HG03521 (cell line): ENCODE measurements around the gene ADGRD1.
"Not testable (repeated sequence)": the region's sequence is repeated elsewhere in the genome, so short reads cannot be mapped to it uniquely, and the experiment has no call there.

Source experiments
- ATAC-seq: cut with Tn5 transposase; IDR thresholded peaks from one replicate; pipeline ENCODE4 v1.9.1; 2021; ENCODE audit warnings: mild to moderate bottlenecking, moderate library complexity; ENCODE audit not compliant: unreplicated experiment

The ADGRD1 gene

GRCh38 chr12:131067981-131068851 lies 114.5 kb downstream of the ADGRD1 start:
- no peak for ATAC-seq

DNA sequence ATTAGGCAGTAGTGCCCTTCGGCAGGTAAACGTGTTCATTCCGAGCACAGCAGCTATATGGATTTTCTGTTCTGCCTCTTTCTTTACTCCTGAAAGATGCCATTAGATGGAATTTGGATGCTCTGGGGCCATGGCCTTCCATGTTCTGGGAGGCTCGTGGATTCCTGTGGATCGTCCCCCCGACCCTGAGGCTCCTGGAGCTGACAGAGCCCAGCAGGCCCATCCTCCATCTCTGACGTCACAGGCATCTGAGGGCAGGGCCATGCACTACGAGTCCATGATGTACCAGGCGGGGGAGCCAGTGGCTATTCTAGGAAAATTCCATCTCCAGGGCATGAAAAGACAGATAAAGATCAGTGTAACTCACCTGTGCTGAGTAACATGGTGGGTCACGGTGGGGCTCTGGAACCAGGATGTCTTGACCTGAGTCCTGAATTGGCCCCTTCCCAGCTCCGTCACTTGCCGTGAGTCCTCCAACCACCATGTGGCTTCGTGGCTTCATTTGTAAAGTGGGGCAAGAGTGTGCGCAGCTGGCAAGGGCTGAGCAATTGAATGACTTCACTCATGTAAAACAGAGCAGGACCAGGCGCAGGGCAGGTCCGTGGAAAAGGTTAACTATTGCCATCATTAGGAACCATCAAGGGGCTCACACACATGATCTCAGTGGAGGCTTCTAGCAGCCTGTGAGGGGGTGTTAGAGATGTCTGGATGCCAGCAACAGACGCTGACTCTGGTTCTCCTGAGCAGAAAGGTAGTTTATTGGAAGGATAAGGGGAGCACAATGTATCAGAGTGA lies 115.4 kb downstream of the ADGRD1 start:
- ATAC-seq = not testable (repeated sequence)

DNA sequence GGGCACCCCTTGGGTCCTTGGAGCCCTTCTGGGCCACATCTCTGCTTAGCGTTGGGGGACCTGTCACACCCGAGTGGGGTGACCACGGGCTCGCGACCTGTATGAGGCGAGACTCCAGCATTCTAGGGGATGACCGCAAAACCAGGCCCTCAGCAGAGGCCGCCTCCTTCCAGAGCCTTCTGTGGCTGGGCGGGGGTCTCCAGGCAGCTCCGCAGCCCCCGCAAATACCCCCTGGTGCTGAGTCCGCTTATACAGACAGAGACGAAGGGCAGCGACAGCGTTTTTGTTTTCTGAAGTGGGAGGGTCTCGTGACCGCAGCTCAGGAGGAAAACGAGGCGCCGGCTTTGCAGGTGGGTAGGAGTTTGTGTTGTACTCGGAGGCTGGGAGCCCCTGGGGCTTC lies 116.4 kb downstream of the ADGRD1 start:
- ATAC-seq = not testable (repeated sequence)

DNA sequence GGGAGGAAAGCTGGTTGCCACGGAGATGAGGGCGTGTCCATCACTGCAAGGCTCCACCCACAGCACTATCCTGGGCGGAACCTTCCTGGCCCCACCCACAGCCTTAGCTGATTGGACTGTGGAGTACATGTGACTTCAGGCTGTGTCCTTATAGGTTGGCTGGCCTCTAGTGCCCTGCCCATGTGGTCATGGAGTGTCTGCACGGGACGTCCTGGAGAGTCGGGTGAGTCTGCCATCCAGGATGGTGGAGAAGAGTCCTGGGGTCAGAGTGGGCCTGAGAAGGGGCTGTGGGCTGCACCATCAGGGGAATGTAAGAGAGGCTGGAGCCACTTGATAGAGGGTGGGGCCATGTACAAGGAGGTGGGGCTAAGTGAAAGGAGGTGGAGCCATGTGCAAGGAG lies 117.0 kb downstream of the ADGRD1 start:
- ATAC-seq = not testable (repeated sequence)

- ATAC-seq = not testable (repeated sequence)
Observed at GRCh38 chr12:131071234-131071820, 117.6 kb downstream of the ADGRD1 start.

DNA sequence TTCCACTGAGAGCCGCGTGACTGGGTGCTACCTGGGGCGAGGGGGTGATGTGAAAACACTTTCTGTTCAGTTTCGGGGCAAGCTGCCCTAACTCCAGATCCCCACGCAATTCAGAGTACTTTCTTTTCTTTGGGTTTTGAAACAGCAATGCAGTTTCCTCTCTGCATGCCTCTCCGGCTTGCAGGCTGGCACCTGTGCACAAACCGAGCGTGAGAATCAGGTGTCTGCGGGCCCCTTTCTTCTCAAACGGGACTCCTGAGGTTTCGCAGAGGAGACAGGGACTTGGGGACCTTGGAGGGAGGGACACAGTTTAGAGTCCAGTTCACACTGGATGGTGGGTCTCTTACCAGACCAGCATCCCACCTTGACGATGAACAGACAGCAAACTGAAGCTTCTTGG lies 118.2 kb downstream of the ADGRD1 start:
- not testable (repeated sequence) for ATAC-seq

DNA sequence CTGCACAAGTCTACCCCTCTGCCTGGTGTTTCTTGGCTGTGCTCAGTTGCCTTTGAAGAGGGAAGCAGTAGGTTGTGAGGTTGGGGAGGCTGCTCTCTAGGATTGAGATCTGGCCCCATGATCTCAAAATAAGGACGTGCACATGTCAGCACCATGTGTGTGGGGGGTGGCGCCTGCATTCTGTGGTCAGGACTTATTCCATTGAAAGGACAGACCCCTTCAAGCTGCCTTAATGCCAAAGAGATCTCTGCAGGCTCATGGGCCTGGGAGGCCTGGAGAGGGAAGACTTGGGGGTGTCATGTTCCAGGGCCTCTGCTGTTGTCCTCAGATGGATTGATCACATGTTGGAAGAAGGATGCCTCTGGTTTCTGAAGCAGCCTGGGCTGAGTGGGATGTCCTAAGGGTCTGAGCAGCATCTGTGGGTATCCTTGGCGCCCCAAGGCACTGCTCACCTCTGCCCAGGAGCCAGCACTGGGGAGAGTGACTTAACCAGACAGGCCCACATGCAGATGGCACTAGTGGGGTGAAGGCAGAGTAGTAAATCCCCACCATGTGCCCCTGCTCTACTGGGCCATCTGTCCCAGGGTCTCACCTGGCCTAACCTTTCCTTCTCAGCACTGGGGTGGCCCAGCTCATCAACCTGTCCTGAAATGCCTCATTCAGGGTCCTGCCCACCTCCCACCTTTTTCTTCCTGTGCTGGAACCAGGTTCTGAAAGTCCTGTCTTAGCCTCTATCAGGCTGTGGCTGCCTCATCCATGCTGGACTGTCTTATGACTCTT lies 118.9 kb downstream of the ADGRD1 start:
- ATAC-seq = no peak

DNA sequence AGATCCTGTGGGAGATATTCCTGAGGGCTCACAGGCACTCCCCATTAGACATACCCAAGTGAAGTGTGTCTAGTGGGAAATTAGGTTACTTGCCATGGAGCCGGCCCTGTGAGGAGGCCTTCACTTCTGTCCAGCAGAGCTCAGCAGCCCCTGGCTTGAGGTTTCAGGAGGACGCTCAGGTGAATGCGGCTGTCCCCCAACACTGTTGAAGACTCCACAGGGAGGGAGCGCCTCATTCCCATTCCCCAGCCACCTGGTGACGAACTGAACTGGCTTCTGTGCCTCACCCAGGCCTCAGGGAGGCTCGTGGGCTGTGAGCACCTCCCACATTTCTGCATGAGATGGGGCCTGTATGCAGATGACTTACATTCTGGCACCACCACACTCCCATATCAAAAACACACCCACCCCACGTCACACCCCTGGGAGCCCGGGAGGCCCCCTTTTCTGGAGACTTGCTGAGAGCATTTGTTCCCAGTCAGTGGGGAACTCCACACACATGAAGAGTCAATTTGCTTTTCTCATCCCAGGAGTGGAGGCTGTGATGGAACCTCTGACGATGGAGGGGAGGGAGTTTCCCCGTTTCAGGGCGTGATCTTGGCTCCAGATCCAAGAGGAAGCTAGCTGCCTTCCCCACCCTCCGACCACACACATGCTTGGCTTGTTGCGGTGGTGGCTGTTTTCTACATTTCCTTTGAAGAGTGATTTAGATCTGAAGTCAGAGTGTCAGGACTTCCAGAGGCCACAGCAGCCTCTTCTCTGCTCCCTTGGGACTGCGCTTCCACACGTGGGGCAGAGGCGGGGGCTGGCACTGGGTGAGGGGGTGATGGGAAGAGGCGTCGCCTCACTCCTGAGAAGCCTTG lies 120.7 kb downstream of the ADGRD1 start:
- ATAC-seq = no peak

GRCh38 chr12:131075194-131075593 lies 121.5 kb downstream of the ADGRD1 start:
- no peak for ATAC-seq

GRCh38 chr12:131075611-131076010 lies 121.9 kb downstream of the ADGRD1 start:
- no peak for ATAC-seq

DNA sequence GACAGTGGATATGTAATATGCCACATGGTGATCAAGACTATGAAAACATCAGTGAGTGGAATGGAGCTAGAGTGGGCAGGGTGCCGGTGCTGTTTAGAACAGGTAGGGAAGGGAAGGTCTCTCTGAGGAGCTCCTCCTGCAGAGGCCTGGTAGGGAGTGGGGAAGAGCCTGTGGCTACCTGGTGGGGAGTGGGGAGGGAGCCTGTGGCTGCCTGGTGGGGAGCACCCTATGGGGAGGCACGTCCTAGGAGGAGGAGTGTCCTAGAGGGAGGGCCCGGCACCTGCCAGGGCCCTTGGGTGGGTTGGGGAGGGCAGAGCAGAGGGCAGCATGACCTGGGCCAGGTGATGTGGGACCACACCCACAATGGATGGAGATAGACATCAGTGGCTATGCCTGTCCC lies 122.6 kb downstream of the ADGRD1 start:
- no peak for ATAC-seq

GRCh38 chr12:131076791-131077747 lies 123.4 kb downstream of the ADGRD1 start:
- no peak for ATAC-seq

GRCh38 chr12:131077931-131078391 lies 124.3 kb downstream of the ADGRD1 start:
- ATAC-seq = no peak

GRCh38 chr12:131082290-131083194 lies 128.8 kb downstream of the ADGRD1 start:
- ATAC-seq = no peak

- no peak for ATAC-seq
Observed at GRCh38 chr12:131084341-131085011, 130.8 kb downstream of the ADGRD1 start.

DNA sequence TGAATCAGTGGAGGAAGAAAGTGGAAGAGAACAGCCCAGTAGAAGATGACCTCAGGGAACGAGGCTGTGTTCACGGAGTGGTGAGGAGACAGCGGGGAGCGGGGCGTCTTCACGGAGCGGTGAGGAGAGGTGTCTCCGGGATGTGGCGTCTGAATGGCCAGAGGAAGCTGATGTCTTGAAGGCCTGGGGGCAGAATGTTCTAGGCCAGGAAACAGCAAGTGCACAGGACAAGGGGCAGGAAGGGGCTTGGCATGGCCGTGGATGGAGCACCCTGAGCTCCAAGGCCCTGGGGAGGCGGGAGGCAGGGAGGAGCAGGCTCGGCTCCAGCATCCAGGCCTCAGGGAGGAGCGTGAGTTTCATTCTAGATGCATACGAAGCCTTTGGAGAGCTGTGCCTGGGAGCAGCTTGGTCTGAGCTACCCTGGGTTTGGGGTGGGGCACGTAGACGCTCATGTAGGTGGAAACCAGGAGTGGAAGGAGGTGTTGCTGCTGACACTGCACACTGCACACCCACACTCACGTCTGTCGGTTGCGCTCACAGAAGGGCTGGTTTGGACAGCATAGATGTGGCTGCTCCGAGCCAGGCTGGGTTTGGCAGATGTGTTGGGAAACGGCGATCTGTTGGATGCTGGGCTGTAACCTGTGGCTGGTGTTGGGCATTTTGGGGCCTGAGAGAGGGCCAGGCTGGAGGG lies 131.6 kb downstream of the ADGRD1 start:
- no peak for ATAC-seq
